ENCODE results near the gene FNIP1. TPM values are rescaled to one million over a fixed set of nuclear protein-coding genes. Genes with fewer than 3 reads are reported as not detected.
A peak's percentile ranks its signal among the peaks of the same experiment; 100 is the strongest.

Gene FNIP1
- total RNA-seq, 3 donors from 2014 or later (not counting 1 experiment from before 2014, with no cell fraction given): 49.6 to 54.6 (median 50.8) TPM

DNA sequence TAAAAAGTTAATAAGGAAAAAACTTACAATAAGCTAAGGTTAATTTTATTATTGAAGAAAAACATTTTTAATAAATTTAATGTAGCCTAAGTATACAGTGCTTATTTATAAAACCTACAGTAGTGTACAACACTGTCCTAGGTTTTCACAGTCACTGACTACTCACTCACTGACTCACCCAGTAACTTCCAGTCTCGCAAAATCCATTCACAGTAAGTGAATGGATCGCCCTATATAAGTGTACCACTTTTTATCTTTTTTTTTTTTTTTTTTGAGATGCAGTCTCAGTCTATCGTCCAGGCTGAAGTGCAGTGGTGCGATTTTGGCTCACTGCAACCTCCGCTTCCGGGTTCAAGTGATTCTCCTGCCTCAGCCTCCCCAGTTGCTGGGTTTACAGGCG lies 47.7 kb downstream of the FNIP1 start:
- H3K27ac ChIP-seq (ENCODE audit: low read length): no peak overlapping the region
- H3K4me3 Mint-ChIP-seq: no peak overlapping the region
- H3K9me3 Mint-ChIP-seq: no peaks in the 10 kb centered on the region
- no peak overlapping the region for H3K4me3 ChIP-seq (ENCODE audit: low read length)
- no peaks in the 10 kb centered on the region for H3K36me3 Mint-ChIP-seq
- H3K36me3 ChIP-seq (ENCODE audit: control insufficient read depth, insufficient read depth, low read length): peaks cover 3% of the 10 kb centered on the region
- no peaks in the 10 kb centered on the region for H3K27me3 Mint-ChIP-seq (ENCODE audit: low read depth in 2 of 2)
- peaks cover 30 to 40% of the 10 kb centered on the region in 2 donors for H3K4me1 Mint-ChIP-seq
- intact Hi-C loops (cut with micrococcal nuclease): loop anchor here (5.0 kb wide), 1 partner anchor 48 kb away; the partner anchor contains the start of gene FNIP1
- peaks cover 3% of the 10 kb centered on the region for H3K4me1 ChIP-seq (ENCODE audit: control insufficient read depth, insufficient read depth, low read length)
- H3K27me3 ChIP-seq (ENCODE audit: control insufficient read depth, insufficient read depth, low read length): no peaks in the 10 kb centered on the region
- no peaks in the 10 kb centered on the region for H3K9me3 ChIP-seq (ENCODE audit: control insufficient read depth, insufficient read depth, low read length)
- DNase-seq (no peak), ATAC-seq (peak in 1 of 3 donors; percentile 36)
- peak overlapping the region in 1 of 2 donors; percentile 2 for H3K27ac Mint-ChIP-seq
- TF ChIP-seq, protein P1, sequence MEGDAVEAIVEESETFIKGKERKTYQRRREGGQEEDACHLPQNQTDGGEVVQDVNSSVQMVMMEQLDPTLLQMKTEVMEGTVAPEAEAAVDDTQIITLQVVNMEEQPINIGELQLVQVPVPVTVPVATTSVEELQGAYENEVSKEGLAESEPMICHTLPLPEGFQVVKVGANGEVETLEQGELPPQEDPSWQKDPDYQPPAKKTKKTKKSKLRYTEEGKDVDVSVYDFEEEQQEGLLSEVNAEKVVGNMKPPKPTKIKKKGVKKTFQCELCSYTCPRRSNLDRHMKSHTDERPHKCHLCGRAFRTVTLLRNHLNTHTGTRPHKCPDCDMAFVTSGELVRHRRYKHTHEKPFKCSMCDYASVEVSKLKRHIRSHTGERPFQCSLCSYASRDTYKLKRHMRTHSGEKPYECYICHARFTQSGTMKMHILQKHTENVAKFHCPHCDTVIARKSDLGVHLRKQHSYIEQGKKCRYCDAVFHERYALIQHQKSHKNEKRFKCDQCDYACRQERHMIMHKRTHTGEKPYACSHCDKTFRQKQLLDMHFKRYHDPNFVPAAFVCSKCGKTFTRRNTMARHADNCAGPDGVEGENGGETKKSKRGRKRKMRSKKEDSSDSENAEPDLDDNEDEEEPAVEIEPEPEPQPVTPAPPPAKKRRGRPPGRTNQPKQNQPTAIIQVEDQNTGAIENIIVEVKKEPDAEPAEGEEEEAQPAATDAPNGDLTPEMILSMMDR (IDR thresholded peaks at IDR 0.05): no peak
- WGBS (ENCODE audit: insufficient coverage): 99% methylated on average over 7 of the region's 7 CpGs

DNA sequence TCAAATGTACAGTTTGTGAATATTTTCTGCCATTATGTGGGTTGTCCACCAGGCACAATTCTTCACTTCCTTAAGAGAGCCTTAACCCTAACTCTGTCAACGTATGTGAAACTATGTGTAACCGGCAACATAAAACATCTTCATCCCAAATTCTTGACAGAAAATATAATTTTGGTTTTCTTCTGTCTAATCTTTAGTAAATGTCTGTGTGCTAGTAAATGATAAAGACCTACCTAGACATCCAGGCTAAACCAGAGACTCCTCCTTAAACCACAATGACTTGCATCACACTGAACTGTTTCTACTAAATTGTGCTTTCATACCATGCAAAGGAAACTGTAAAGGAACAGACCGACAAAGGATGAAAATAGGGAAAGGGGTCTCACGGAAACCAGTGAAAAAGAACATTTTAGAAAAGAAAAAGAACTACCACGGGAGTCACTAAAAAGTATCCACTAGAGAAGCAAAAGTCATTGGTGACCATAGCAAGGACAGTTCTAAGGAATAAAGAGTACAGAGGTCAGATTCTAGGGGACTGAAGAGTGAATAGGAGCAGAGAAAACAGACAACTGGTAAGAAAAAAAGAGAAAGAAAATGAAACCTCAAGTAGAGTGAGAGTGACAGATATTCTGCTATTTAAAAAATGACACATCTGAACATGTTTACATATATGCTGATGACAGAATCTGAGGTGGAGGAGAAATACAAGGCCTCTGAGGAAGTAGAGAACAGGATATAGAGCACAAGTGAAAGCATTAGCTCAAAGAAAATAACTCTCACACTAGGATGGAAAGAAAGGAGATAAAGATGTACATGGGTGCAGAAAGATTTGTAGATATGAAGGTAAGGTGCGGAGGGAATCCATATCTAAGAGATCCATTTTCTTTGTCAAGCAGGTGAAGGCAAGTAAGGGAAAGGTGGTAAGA lies 49.4 kb downstream of the FNIP1 start:
- TF ChIP-seq, protein P1 (IDR thresholded peaks at IDR 0.05): no peak
- Mint-ChIP-seq H3K4me1 (peaks cover 30 to 41% of the 10 kb centered on the region in 2 donors), H3K9me3 (no peaks in the 10 kb centered on the region), H3K36me3 (peaks cover 7% of the 10 kb centered on the region), H3K4me3 (peak overlapping the region; percentile 63), H3K27ac (peak overlapping the region; percentile 83 to 85), H3K27me3 (ENCODE audit: low read depth in 2 of 2) (no peaks in the 10 kb centered on the region)
- intact Hi-C loops (cut with micrococcal nuclease): loop anchor here (5.0 kb wide), 1 partner anchor 50 kb away; the partner anchor contains the start of gene FNIP1
- Histone ChIP-seq H3K27ac (ENCODE audit: low read length) (peak overlapping the region; percentile 53), H3K36me3 (ENCODE audit: control insufficient read depth, insufficient read depth, low read length) (peaks cover 10% of the 10 kb centered on the region), H3K9me3 (ENCODE audit: control insufficient read depth, insufficient read depth, low read length) (no peaks in the 10 kb centered on the region), H3K27me3 (ENCODE audit: control insufficient read depth, insufficient read depth, low read length) (no peaks in the 10 kb centered on the region), H3K4me1 (ENCODE audit: control insufficient read depth, insufficient read depth, low read length) (peaks cover 3% of the 10 kb centered on the region), H3K4me3 (ENCODE audit: low read length) (no peak overlapping the region)
- ATAC-seq: peak; percentile 72 to 75 (median 73)
- peak in 1 of 2 donors; percentile 39 for DNase-seq
- 26% methylated on average over 5 of the region's 6 CpGs for WGBS (ENCODE audit: insufficient coverage)

DNA sequence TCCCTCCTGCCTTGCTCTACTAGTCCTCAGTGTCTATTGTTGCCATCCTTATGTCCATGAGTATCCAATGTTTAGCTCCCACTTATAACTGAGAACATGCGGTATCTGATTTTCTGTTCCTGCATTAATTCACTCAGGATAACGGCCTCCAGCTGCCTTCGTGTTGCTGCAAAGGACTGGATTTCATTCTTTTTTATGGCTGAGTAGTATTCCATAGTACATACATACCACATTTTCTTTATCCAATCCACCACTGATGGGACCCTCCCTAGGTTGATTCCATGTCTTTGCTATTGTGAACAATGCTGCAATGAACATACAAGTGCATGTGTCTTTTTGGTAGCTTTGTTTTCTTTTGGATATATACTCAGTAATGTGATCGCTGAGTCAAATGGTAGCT lies 50.4 kb downstream of the FNIP1 start:
- Histone ChIP-seq H3K9me3 (ENCODE audit: control insufficient read depth, insufficient read depth, low read length) (no peaks in the 10 kb centered on the region), H3K4me1 (ENCODE audit: control insufficient read depth, insufficient read depth, low read length) (peaks cover 3% of the 10 kb centered on the region), H3K27ac (ENCODE audit: low read length) (no peak overlapping the region), H3K4me3 (ENCODE audit: low read length) (no peak overlapping the region), H3K27me3 (ENCODE audit: control insufficient read depth, insufficient read depth, low read length) (no peaks in the 10 kb centered on the region), H3K36me3 (ENCODE audit: control insufficient read depth, insufficient read depth, low read length) (peaks cover 10% of the 10 kb centered on the region)
- intact Hi-C loops (cut with micrococcal nuclease): loop anchor here (5.0 kb wide), 1 partner anchor 51 kb away; the partner anchor contains the start of gene FNIP1
- TF ChIP-seq, protein P1 (IDR thresholded peaks at IDR 0.05): no peak
- ATAC-seq (no peak), DNase-seq (no peak)
- peaks cover 7% of the 10 kb centered on the region for H3K36me3 Mint-ChIP-seq
- H3K27ac Mint-ChIP-seq: peak overlapping the region; percentile 83 to 85
- no peaks in the 10 kb centered on the region for H3K9me3 Mint-ChIP-seq
- H3K4me3 Mint-ChIP-seq: no peak overlapping the region
- WGBS (ENCODE audit: insufficient coverage): 98% methylated on average over 4 of the region's 4 CpGs
- H3K4me1 Mint-ChIP-seq: peaks cover 28 to 41% of the 10 kb centered on the region in 2 donors
- no peaks in the 10 kb centered on the region for H3K27me3 Mint-ChIP-seq (ENCODE audit: low read depth in 2 of 2)

Data from natural killer cell (primary cell).